H9 (cell line): Measurements from ENCODE around the gene IGSF9. TPM values are rescaled to one million over a fixed set of nuclear protein-coding genes. Genes with fewer than 3 reads are reported as not detected.

Experiments used
- DNase-seq: peaks from one replicate; pipeline ENCODE4 v3.0.0-alpha.2; 2017
- H2AFZ ChIP-seq: one replicate; pipeline ENCODE4 v1.6.1; 2013; ENCODE audit warnings: mild to moderate bottlenecking, low read length, control low read depth, moderate library complexity
- H2AK5ac ChIP-seq: 2 replicates; pipeline ENCODE4 v1.6.1; 2013; ENCODE audit warnings: low read length, control low read depth, mixed read lengths; ENCODE audit not compliant: insufficient read length
- H2BK120ac ChIP-seq: one replicate; pipeline ENCODE4 v1.6.1; 2013; ENCODE audit warnings: low read depth, mild to moderate bottlenecking, low read length, control low read depth, inconsistent platforms; ENCODE audit not compliant: poor library complexity, severe bottlenecking
- H2BK12ac ChIP-seq: 2 replicates; pipeline ENCODE4 v1.6.1; 2013; ENCODE audit warnings: low read length, control low read depth, mixed read lengths, low read depth; ENCODE audit not compliant: insufficient read length
- H2BK15ac ChIP-seq: 2 replicates; pipeline ENCODE4 v1.6.1; 2013; ENCODE audit warnings: low read depth, low read length, control low read depth
- H2BK20ac ChIP-seq: one replicate; pipeline ENCODE4 v1.6.1; 2013; ENCODE audit warnings: low read depth, mild to moderate bottlenecking, low read length, control low read depth, inconsistent platforms; ENCODE audit not compliant: poor library complexity, severe bottlenecking
- H2BK5ac ChIP-seq: 2 replicates; pipeline ENCODE4 v1.6.1; 2013; ENCODE audit warnings: low read length, control low read depth, mixed read lengths; ENCODE audit not compliant: insufficient read length
- H3K14ac ChIP-seq: 2 replicates; pipeline ENCODE4 v1.6.1; 2013; ENCODE audit warnings: low read length, control low read depth; ENCODE audit not compliant: insufficient read depth
- H3K18ac ChIP-seq: 2 replicates; pipeline ENCODE4 v1.6.1; 2013; ENCODE audit warnings: low read depth, mild to moderate bottlenecking, mixed read lengths, low read length, control low read depth; ENCODE audit not compliant: insufficient read length
- H3K23ac ChIP-seq: 2 replicates; pipeline ENCODE4 v1.6.1; 2013; ENCODE audit warnings: low read length, control low read depth, mixed read lengths, low read depth; ENCODE audit not compliant: insufficient read length
- H3K23me2 ChIP-seq: 2 replicates; pipeline ENCODE4 v1.6.1; 2013; ENCODE audit warnings: low read depth, mild to moderate bottlenecking, mixed read lengths, low read length, control low read depth; ENCODE audit not compliant: insufficient read length, poor library complexity, severe bottlenecking
- H3K27ac ChIP-seq: 2 replicates; pipeline ENCODE4 v1.5.1; 2013; ENCODE audit warnings: low read length, control low read depth, mixed read lengths, low read depth; ENCODE audit not compliant: insufficient read length
- H3K27me3 ChIP-seq: 2 replicates; pipeline ENCODE4 v1.6.1; 2013; ENCODE audit warnings: low read length, control low read depth, inconsistent platforms; ENCODE audit not compliant: insufficient read depth
- H3K4ac ChIP-seq: 2 replicates; pipeline ENCODE4 v1.6.1; 2013; ENCODE audit warnings: low read depth, mild to moderate bottlenecking, control low read depth, inconsistent platforms, low read length, moderate library complexity
- H3K4me1 ChIP-seq: 2 replicates; pipeline ENCODE4 v1.6.1; 2013; ENCODE audit warnings: low read length, control low read depth, inconsistent platforms; ENCODE audit not compliant: insufficient read depth
- H3K4me2 ChIP-seq: 2 replicates; pipeline ENCODE4 v1.6.1; 2013; ENCODE audit warnings: low read length, control low read depth, mixed read lengths; ENCODE audit not compliant: insufficient read length, insufficient read depth
- H3K56ac ChIP-seq: 2 replicates; pipeline ENCODE4 v1.6.1; 2013; ENCODE audit warnings: low read depth, mild to moderate bottlenecking, mixed read lengths, low read length, control low read depth; ENCODE audit not compliant: insufficient read length
- H3K79me1 ChIP-seq: 2 replicates; pipeline ENCODE4 v1.6.1; 2013; ENCODE audit warnings: low read depth, mild to moderate bottlenecking, moderate library complexity, low read length, control low read depth, inconsistent platforms; ENCODE audit not compliant: insufficient read depth, poor library complexity, severe bottlenecking
- H3K79me2 ChIP-seq: 2 replicates; pipeline ENCODE4 v1.6.1; 2013; ENCODE audit warnings: low read length, control low read depth, inconsistent platforms; ENCODE audit not compliant: insufficient read depth
- H3K9ac ChIP-seq: 2 replicates; pipeline ENCODE4 v1.6.1; 2013; ENCODE audit warnings: low read length, control low read depth, mixed read lengths; ENCODE audit not compliant: insufficient read length; ENCODE audit errors: extremely low read depth
- H3K9me3 ChIP-seq: one replicate; pipeline ENCODE4 v1.6.1; 2013; ENCODE audit warnings: low read depth, low read length, inconsistent platforms; ENCODE audit not compliant: control insufficient read depth
- H3T11ph ChIP-seq: one replicate; pipeline ENCODE4 v1.6.1; 2013; ENCODE audit warnings: mild to moderate bottlenecking, low read length, control low read depth, inconsistent platforms
- H4K20me1 ChIP-seq: one replicate; pipeline ENCODE4 v1.6.1; 2013; ENCODE audit not compliant: control insufficient read depth, insufficient read length, insufficient read depth
- H4K5ac ChIP-seq: 2 replicates; pipeline ENCODE4 v1.6.1; 2013; ENCODE audit warnings: low read depth, mild to moderate bottlenecking, mixed read lengths, low read length, control low read depth; ENCODE audit not compliant: insufficient read length
- H4K8ac ChIP-seq: replicated peaks from 2 replicates; pipeline ENCODE4 v1.6.1; 2013; ENCODE audit warnings: low read length, control low read depth, mixed read lengths, low read depth; ENCODE audit not compliant: insufficient read length
- H4K91ac ChIP-seq: 2 replicates; pipeline ENCODE4 v1.6.1; 2013; ENCODE audit warnings: low read depth, mild to moderate bottlenecking, moderate library complexity, mixed read lengths, low read length, control low read depth; ENCODE audit not compliant: insufficient read length
- H3K27ac Mint-ChIP-seq, 3 experiments: 2 replicates in 2 of 3; 3 replicates in 1 of 3; pipeline ENCODE4 v1.8.0; 2020 to 2021; ENCODE audit warnings: mixed read lengths in 3 of 3, mild to moderate bottlenecking in 1 of 3, moderate library complexity in 1 of 3
- H3K27me3 Mint-ChIP-seq: 2 replicates; pipeline ENCODE4 v1.8.0; 2021; ENCODE audit warnings: low read depth, mild to moderate bottlenecking, moderate library complexity, mixed read lengths
- H3K36me3 Mint-ChIP-seq, 3 experiments: 2 replicates in 2 of 3; 3 replicates in 1 of 3; pipeline ENCODE4 v1.8.0; 2020 to 2021; ENCODE audit warnings: low read depth in 3 of 3, mixed read lengths in 3 of 3; ENCODE audit not compliant: insufficient read depth in 1 of 3
- H3K4me1 Mint-ChIP-seq, 2 experiments: 2 replicates each; pipeline ENCODE4 v1.8.0; 2020; ENCODE audit warnings: mixed read lengths in 2 of 2
- H3K4me3 Mint-ChIP-seq, 2 experiments: 2 replicates in 1 of 2; 3 replicates in 1 of 2; pipeline ENCODE4 v1.8.0; 2020 to 2021; ENCODE audit warnings: mild to moderate bottlenecking in 2 of 2, mixed read lengths in 2 of 2, moderate library complexity in 1 of 2
- H3K9me3 Mint-ChIP-seq, 2 experiments: 2 replicates in 1 of 2; 3 replicates in 1 of 2; pipeline ENCODE4 v1.8.0; 2020; ENCODE audit warnings: mild to moderate bottlenecking in 2 of 2, mixed read lengths in 2 of 2, moderate library complexity in 1 of 2
- CTCF ChIP-seq: fragments of 200-600 bp; sonication (generic); conservative IDR thresholded peaks from 3 replicates; pipeline ENCODE4 v1.8.0; 2021; ENCODE audit warnings: antibody characterized with exemption, mild to moderate bottlenecking
- WGBS: extraction: QIAGEN DNeasy Blood & Tissue Kit; methylation state at CpG from one replicate; pipeline ENCODE4 v1.1.7; 2013; ENCODE audit warnings: missing lambda C conversion rate, low lambda C conversion rate, mixed read lengths; ENCODE audit not compliant: insufficient read length; ENCODE audit errors: extremely low coverage; 5-methylcytosine and 5-hydroxymethylcytosine counted together
- total RNA-seq: library from RNA; stranded (reverse); gene quantifications from 2 replicates; pipeline ENCODE4 v1.2.1, GENCODE V29; 2021

Gene IGSF9
- total RNA-seq, 1 experiment from 2014 or later, result 11.3 TPM

- Histone ChIP-seq H4K91ac (no peak overlapping the region), H2BK20ac (no peak overlapping the region), H3K23me2 (peaks cover 3% of the 10 kb centered on the region), H3K79me1 (no peaks in the 10 kb centered on the region), H3K27me3 (no peaks in the 10 kb centered on the region), H4K20me1 (no peaks in the 10 kb centered on the region), H3K14ac (no peak overlapping the region), H3K9me3 (no peaks in the 10 kb centered on the region), H4K5ac (no peak overlapping the region), H2BK12ac (no peak overlapping the region), H3K9ac (no peak overlapping the region), H3K79me2 (no peaks in the 10 kb centered on the region), H2BK120ac (no peak overlapping the region), H3K56ac (no peak overlapping the region), H3K4me2 (no peak overlapping the region), H2BK15ac (no peak overlapping the region), H2BK5ac (no peak overlapping the region), H2AFZ (no peak overlapping the region), H3K23ac (no peak overlapping the region), H3T11ph (no peak overlapping the region), H3K18ac (no peak overlapping the region), H3K27ac (no peak overlapping the region), H3K4me1 (peaks cover 9% of the 10 kb centered on the region; the same call in 1 of the 2 replicates), H2AK5ac (no peak overlapping the region), H4K8ac (no peak overlapping the region), H3K4ac (no peak overlapping the region)
- peaks cover 9% of the 10 kb centered on the region for H3K27me3 Mint-ChIP-seq
- no peak overlapping the region for H3K27ac Mint-ChIP-seq
- peaks cover 51 to 56% of the 10 kb centered on the region in 2 experiments for H3K4me1 Mint-ChIP-seq
- H3K4me3 Mint-ChIP-seq, result no peak overlapping the region
- no peak for TF ChIP-seq CTCF
- H3K9me3 Mint-ChIP-seq, result no peaks in the 10 kb centered on the region; a peak in 1 of 5 replicates
- DNase-seq, result no peak
- WGBS, result no CpG with 5 or more reads among the region's 10 CpGs
- peaks cover 0 to 35% (median 20%) of the 10 kb centered on the region in 3 experiments; a peak in 5 of 7 replicates for H3K36me3 Mint-ChIP-seq
These were observed 26.1 kb downstream of the IGSF9 start for GRCh38 chr1:159919236-159919865.
